Measurements from ENCODE around the gene HSD3B7.

GRCh38 chr16:30980959-30981358 lies 4.0 kb upstream of the HSD3B7 start:
- no peak for TF ChIP-seq CTCF (IDR thresholded peaks at IDR 0.05; ENCODE audit: low read length)
- no peak for TF ChIP-seq EZH2 (IDR thresholded peaks at IDR 0.05; ENCODE audit: borderline replicate concordance, low read length)
